Mucosa of stomach (tissue), 1 donor: Measurements from ENCODE around the gene OST4.

Experiments used
- H3K27me3 ChIP-seq: one replicate; pipeline ENCODE4 v1.7.0; 2013; ENCODE audit warnings: mild to moderate bottlenecking, low read length; ENCODE audit not compliant: control insufficient read depth, insufficient read depth
- H3K36me3 ChIP-seq: one replicate; pipeline ENCODE4 v1.7.0; 2013; ENCODE audit warnings: low read length; ENCODE audit not compliant: control insufficient read depth, insufficient read depth
- H3K4me1 ChIP-seq: one replicate; pipeline ENCODE4 v1.7.0; 2013; ENCODE audit warnings: mild to moderate bottlenecking, low read length; ENCODE audit not compliant: control insufficient read depth, insufficient read depth
- H3K4me3 ChIP-seq: one replicate; pipeline ENCODE4 v1.7.0; 2013; ENCODE audit warnings: low read length
- H3K9ac ChIP-seq: one replicate; pipeline ENCODE4 v1.7.0; 2013; ENCODE audit warnings: mild to moderate bottlenecking, low read length, moderate library complexity
- H3K9me3 ChIP-seq: one replicate; pipeline ENCODE4 v1.7.0; 2013; ENCODE audit warnings: mild to moderate bottlenecking, low read length, moderate library complexity; ENCODE audit not compliant: control insufficient read depth
- donor health status: Pancreatic carcinoma.

Gene OST4

DNA sequence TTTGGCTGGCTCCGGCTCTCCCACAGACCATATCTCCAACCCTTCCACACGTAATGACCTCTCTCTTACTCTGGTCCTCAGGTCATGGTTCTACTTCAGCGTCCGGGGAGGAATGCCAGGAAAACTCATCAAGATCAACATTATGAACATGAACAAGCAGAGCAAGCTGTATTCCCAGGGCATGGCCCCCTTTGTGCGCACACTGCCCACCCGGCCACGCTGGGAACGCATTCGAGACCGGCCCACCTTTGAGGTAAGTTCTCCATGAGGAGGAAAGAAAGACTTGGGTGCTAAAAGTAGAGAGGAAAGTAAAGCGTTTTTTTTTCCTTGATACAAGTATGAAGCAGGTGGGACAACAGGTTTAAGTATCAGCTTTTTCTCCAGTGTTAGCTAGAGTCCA is 18.1 kb downstream of the OST4 start:
- Histone ChIP-seq H3K36me3 (peaks cover 9% of the 10 kb centered on the region), H3K9me3 (no peaks in the 10 kb centered on the region), H3K27me3 (no peaks in the 10 kb centered on the region), H3K4me1 (peaks cover 13% of the 10 kb centered on the region), H3K4me3 (no peak overlapping the region), H3K9ac (no peak overlapping the region)

DNA sequence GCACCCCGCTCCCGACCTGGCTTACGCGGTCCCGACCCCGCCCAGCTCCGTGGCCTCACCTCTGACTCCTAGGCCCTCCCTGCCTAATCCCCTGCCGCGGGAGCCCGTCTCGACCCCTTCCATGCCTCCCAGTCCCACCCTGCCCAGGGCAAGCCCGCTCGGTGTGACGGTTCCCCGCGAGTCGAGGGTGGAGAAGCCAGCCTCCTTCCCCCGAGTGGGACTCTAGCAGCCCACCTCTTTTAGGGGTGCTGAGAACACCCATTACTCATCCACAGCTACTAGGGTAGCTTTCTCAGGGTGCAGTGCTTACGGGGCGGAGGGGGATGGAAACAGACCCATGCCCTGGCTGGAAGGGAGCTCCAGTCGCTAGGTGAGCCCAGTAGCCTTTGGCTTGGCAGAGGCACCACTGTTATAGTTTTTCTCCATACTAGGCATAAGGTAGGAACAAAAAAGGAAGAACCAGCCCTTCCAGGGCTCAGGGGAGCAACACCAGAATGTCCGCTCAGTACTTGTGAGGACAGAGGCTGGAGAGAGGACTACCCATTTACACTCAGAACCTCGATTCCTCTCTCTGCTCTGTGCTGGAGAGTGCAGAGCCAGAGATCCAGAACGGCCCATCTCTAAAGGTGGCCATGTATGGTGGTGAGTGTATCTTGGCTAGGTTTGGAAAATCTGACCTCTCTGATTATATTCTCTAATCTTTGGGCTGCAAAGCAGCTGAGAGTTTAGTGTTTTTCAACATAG is 19.4 kb downstream of the OST4 start:
- H3K36me3 ChIP-seq: peaks cover 9% of the 10 kb centered on the region
- H3K27me3 ChIP-seq: no peaks in the 10 kb centered on the region
- H3K4me1 ChIP-seq: peaks cover 13% of the 10 kb centered on the region
- H3K4me3 ChIP-seq: peak overlapping the region; percentile 83
- no peaks in the 10 kb centered on the region for H3K9me3 ChIP-seq
- H3K9ac ChIP-seq: peak overlapping the region; percentile 83

DNA sequence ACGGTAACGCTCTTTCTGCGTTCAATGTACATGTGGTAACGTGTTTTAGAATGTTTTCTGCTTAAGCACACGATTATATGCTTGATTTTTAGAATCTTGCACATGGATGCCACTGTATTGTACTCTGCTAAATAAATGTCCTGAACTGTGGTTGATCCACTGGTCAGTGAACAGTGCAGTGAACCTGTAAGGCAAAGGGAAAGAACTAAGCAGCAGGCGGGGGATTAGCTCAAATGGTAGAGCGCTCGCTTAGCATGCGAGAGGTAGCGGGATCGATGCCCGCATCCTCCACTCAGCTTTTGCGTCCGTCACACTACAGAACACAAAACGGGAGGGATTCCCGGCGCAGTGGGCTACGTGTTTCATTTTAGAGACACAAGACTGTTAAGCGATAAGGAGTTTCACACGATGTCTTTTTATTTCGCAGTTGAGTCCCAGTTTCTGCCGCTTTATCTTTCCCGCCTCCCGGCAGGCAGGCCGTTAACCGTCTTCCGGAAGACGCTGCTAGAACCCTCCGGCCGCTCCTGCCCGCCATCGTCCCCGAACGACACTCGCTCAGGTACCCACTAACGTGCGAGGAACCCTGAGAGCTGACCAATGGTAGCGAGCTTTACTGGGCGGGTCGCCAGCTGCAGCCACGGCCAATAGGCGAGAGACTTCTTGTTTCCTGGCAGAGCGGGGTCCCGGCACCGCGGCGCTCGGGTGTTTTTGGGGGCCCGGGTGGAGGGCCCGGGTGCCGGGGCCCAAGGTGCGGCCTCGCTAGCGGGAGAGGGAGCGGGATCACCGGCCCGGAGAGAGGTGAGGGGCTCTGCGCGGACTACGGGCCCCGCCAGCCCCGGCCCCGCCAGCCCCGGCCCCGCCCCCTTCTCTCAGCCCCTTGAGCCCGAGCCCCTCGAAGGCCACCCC is 20.2 kb downstream of the OST4 start, which contains the start of gene AGBL5:
AGBL5 (plus strand) TSS at position 673 of the 906 bp plus-strand sequence. CDS start 1,291 bp downstream, outside the sequence.
- peak within 1 kb of the TSS; percentile 83 for H3K4me3 ChIP-seq
- peaks cover 13% of the 10 kb centered on the region for H3K4me1 ChIP-seq
- H3K27me3 ChIP-seq: no peaks in the 10 kb centered on the region
- H3K36me3 ChIP-seq: peaks cover 9% of the 10 kb centered on the region
- H3K9ac ChIP-seq: peak within 1 kb of the TSS; percentile 83
- H3K9me3 ChIP-seq: no peaks in the 10 kb centered on the region

DNA sequence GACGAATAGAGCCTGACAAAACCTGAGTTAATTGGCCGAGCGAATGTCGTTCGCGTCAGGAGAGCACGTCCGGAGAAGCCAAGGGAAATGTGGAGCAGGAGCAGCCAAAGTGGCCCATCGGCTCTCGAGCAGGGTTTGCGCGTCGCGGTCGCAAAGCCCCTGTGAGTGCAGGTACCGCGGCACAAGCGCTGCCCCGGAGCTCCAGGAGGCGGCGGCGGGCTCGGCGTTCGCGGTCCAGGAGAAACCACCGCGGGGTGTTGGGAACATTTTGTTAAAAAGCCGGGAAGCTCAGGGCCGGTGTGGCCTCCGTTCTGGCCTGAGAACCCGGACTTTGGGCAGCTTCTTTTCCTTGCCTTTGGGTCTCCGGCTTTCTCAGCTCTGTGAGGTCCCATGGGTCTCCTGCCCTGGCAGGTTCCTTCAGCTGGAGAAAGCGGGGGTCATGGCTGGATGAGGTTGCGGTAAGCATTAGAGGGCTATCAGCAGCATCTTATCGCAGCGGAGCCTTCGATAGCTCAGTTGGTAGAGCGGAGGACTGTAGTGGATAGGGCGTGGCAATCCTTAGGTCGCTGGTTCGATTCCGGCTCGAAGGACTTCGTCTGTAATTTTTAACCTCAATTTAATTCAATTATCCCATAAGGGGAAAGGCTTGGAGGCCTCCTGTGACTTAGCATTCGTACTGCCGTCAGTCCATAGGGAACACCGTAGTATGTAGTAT is 21.0 kb downstream of the OST4 start:
- H3K4me1 ChIP-seq: peaks cover 13% of the 10 kb centered on the region
- H3K27me3 ChIP-seq: no peaks in the 10 kb centered on the region
- peaks cover 3% of the 10 kb centered on the region for H3K36me3 ChIP-seq
- peak overlapping the region; percentile 83 for H3K9ac ChIP-seq
- H3K4me3 ChIP-seq: peak overlapping the region; percentile 83
- H3K9me3 ChIP-seq: no peaks in the 10 kb centered on the region

DNA sequence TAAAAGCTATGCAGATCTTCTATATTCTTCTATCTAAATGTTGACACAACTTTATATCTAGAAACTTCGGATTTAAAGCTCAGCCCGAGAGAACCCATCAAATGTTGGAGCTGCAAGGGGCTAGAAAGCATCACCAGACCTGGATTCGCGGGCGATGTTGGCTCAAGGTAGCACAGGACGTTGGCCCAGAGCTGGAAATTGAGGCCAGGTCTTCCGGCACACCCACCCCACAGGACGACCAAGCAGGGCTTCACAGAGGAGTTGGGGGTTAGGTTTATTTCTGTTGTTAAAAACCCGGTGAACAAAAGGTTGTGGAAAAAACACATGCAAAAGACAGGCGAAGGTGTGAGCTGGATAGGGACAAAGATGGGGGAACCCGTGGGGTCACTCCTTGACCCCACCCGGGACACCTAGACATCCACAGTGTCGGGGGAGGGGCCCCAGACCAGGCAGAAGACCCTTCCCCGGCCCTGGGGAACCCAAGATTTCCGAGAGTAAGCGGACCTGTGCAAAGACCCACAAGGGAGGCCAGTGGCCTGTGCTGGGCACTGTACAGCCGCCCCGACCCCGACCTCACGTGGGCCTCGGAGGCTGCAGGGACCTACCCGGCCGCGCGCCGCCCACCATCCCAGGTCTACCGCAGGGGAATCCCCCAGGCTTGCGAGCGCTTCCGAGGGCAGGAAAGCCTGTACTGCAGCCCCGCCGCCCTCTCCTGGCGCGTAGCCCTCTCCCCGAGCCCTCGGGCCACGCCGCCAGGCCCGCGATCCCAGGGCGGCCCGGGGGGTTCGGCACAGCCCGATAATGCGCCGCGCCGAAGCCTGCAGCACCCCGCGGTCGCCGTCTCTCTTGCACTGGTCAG is 21.8 kb downstream of the OST4 start:
- Histone ChIP-seq H3K27me3 (no peaks in the 10 kb centered on the region), H3K36me3 (no peaks in the 10 kb centered on the region), H3K9me3 (no peaks in the 10 kb centered on the region), H3K4me3 (peak overlapping the region; percentile 83), H3K4me1 (peaks cover 13% of the 10 kb centered on the region), H3K9ac (peak overlapping the region; percentile 62)

DNA sequence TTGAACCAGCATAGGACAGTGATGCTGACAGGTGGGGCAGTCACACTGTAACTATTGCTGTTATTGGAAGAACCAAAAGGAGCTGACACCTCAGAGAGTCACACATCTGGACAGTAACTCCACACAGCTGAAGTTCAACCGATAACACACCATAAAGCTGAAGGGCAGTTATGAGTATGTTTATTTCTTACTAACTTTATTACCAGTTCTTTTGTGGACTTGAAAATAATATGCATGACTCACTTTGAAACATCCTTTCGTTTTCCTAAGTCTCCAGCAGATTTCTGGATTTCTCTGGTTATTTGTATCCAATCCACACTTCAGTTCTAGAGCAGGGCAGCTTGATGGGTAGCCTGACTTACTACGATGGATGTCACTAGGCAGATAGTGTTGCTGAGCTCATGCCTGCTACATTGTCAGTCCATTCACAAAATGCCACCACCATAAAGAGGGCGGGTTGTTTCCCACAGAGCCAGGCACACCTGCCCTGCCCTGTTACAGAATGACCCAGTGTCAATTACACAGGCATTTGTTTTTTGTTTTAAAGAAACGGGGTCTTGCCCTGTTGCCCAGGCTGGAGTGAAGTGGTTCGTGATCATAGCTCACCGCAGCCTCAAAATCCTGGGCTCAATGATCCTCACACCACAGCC is 28.3 kb downstream of the OST4 start:
- no peak overlapping the region for H3K4me3 ChIP-seq
- H3K9me3 ChIP-seq: no peaks in the 10 kb centered on the region
- H3K9ac ChIP-seq: no peak overlapping the region
- H3K27me3 ChIP-seq: no peaks in the 10 kb centered on the region
- H3K4me1 ChIP-seq: no peaks in the 10 kb centered on the region
- peaks cover 5% of the 10 kb centered on the region for H3K36me3 ChIP-seq

DNA sequence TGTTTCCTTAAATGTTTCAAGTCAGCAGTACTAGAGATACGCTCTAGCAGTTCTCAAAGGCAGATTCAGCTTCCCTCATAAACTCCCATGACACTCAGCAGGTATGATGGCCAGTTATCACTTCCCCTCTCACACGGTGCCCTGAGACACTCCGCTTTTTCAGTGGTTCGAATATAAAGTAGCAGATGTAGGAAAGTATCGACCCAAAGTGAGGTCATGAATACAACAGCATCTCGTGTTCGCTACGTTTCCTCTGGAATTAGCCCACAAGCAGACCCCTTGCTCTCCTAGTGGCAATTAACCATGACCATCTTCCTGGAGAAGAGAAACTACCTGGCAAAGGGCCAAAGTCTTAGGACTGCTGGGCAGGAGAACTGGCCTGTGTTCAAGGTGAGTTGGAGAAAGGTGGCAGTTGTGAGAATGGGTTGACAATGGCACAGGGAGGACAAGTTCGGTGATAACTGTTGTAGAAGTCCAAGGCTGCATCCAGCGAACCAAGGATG is 29.2 kb downstream of the OST4 start:
- H3K36me3 ChIP-seq: peaks cover 12% of the 10 kb centered on the region
- no peaks in the 10 kb centered on the region for H3K9me3 ChIP-seq
- H3K4me3 ChIP-seq: no peak overlapping the region
- no peaks in the 10 kb centered on the region for H3K27me3 ChIP-seq
- H3K4me1 ChIP-seq: no peaks in the 10 kb centered on the region
- no peak overlapping the region for H3K9ac ChIP-seq

DNA sequence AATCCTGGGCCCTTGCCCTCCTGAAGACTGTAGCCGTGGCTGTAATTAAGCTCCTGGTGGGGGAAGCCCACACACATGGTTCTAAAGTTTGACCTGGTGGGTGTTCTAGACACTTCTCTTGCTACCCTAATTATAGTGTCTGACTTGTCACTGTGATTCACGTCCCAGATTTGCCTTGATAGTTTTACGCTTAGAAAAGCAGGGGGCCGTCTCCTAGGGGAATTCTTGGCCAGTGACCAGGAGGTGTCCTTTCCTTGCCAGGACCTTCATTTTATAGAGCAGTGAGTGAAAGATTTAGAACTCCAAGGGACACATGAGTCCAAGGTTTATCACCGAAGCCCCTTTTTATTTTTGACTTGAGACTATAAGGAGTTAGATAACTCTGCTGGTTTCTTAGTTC is 29.7 kb downstream of the OST4 start:
- Histone ChIP-seq H3K4me3 (no peak overlapping the region), H3K36me3 (peaks cover 16% of the 10 kb centered on the region), H3K9ac (no peak overlapping the region), H3K4me1 (no peaks in the 10 kb centered on the region), H3K27me3 (no peaks in the 10 kb centered on the region), H3K9me3 (no peaks in the 10 kb centered on the region)

DNA sequence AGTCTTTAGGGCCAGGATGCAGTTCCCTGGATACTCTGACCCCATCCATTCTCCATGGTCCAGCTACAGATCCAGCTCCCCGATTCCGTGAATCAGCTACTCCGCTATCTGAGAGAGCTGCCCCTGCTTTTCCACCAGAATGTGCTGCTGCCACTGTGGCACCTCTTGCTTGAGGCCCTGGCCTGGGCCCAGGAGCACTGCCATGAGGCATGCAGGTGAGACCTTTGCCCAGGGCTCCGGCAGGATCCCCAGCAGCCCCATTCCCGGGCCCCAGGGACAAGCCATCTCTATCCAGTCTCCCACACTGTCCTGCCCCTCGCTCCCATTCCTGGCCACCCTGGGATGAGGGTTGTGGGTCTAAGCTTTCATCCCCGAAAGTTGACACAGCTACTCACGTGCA is 31.2 kb downstream of the OST4 start:
- Histone ChIP-seq H3K4me1 (no peaks in the 10 kb centered on the region), H3K9me3 (no peaks in the 10 kb centered on the region)

DNA sequence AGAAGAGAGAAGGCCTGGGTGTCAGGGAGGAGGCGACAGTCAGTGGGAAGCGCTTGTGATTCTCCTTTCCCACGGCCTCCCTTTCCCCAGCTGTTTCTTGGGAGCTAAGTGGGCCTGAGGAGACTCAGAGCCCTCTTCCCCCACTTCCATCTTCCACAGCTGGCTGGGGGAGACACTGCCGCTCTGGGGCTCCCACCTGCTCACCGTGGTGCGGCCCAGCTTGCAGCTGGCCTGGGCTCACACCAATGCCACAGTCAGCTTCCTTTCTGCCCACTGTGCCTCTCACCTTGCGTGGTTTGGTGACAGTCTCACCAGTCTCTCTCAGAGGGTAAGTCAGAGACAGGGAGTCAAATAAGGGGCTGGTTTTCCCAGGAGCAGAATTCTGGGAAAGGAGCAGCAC is 31.6 kb downstream of the OST4 start:
- Histone ChIP-seq H3K4me1 (peaks cover 2% of the 10 kb centered on the region), H3K4me3 (no peak overlapping the region), H3K27me3 (no peaks in the 10 kb centered on the region), H3K9me3 (no peaks in the 10 kb centered on the region), H3K36me3 (peaks cover 31% of the 10 kb centered on the region), H3K9ac (no peak overlapping the region)

More for the DNA sequence above, 31.2 kb downstream of the OST4 start:
- H3K9ac ChIP-seq: no peak overlapping the region
- H3K36me3 ChIP-seq: peaks cover 29% of the 10 kb centered on the region
- H3K4me3 ChIP-seq: no peak overlapping the region
- no peaks in the 10 kb centered on the region for H3K27me3 ChIP-seq

DNA sequence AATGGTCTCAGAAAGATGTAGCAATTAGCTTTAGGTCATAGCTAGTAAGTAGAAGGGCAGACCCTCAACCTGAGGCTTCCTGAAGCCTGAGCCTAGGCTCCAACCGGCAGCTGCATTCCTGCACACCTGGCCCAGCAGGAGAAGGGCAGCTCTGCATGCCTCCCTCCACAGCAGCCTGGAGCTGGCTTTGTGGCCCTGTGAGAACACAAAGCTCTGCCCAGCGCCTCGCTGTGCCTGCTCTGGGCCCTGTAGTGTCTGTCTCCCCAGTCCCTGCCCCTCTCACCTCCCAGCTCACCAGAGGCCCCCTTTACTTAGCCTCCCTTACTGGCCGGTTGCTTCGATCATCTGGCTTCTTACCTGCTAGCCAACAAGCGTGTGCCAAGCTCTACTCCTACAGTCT is 32.0 kb downstream of the OST4 start:
- Histone ChIP-seq H3K9me3 (no peaks in the 10 kb centered on the region), H3K36me3 (peaks cover 31% of the 10 kb centered on the region), H3K27me3 (no peaks in the 10 kb centered on the region), H3K4me1 (peaks cover 6% of the 10 kb centered on the region), H3K4me3 (no peak overlapping the region), H3K9ac (no peak overlapping the region)
